Stimulated activated CD8-positive, alpha-beta memory T cell treated with anti-CD3 and anti-CD28 coated beads, Interleukin-4, amount 100 ng/mL, for 4 hours (primary cell): ENCODE results near the gene PREX1.

ENCODE experiments used
- DNase-seq, 2 donors: peaks; one replicate each; pipeline ENCODE4 v3.0.0-alpha.2; 2020; ENCODE audit warnings: low read depth in 2 of 2, low spot score in 1 of 2

PREX1 gene

DNA sequence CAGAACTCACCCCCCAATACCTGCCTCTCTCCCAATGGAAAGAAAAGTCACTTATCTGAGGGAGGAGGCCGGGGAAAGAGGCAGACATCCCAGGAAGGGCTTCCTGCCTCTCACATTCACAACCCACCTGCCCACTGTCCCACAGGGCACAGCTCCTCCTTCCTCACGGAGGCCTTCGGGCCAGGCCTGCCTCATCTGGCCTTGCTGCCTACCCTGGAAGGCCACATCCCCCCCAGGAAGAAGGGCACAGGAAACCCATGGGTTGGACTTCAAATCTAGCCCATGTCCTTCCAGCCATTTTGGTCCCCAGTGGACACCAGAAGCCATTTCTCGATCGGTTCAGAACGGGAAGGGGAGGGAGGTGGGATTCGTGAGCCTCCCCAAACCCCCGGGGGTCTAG is 162.0 kb downstream of the PREX1 start:
- DNase-seq: no peak

DNA sequence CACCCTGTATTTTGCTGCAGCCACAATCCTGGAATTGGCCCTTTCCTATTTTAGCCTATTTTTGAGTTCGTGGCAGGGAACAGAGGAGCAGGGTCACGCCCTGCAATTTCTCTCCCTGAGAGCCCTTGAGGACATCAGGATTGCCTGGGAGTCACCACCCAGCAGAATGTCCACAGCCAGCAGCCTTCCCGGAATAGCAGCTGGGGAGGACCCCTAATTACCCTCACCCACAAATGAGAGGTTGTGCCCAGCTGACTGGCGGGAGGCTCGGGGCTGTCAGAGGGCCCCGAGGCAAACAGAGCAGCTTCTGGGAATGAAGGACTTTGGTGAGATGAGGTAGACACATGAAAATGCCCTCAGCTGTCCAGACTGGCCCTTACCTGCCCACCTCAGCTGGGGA is 165.1 kb downstream of the PREX1 start:
- no peak for DNase-seq

DNA sequence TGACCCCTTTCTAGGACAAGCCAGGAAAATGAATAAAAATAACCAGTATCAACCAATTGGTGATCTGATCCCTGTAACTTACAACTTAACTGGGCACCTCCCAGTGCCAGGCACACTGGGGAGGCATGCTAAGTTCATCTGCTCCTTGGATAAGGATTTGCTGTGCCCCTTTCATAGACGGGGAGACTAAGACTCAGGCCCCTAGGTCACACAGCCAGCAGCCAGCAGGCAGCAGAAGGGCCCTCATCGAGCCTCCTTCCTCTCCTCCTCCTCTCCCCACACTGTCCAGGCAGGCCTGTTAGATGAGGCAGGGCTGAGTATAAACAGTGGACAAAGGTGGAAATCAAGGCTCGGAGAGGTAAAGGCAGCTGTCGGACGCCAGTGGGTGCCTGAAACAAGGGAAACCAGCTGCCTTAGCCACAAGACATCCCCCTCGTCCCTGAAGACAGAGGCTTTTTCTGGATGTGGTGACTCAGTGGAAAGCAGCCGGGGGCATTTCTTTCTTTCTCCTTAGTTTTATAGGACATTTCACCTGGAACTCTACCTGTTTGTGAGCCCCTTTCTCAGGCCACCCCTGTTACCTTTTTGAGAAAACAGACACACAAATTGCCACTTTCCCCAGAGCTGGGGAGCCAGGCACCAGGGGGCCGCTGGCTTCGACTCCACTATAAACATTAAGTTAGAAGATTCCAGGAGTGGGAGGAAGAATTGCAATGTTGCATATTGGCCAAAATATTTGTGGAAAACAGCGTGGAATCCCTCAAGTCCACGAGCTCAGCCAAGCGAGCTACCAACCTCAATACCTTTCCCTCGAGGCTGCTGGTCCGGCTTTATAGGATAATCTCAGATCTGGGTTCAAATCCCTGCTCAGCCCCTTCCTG is 166.0 kb downstream of the PREX1 start:
- no peak for DNase-seq

DNA sequence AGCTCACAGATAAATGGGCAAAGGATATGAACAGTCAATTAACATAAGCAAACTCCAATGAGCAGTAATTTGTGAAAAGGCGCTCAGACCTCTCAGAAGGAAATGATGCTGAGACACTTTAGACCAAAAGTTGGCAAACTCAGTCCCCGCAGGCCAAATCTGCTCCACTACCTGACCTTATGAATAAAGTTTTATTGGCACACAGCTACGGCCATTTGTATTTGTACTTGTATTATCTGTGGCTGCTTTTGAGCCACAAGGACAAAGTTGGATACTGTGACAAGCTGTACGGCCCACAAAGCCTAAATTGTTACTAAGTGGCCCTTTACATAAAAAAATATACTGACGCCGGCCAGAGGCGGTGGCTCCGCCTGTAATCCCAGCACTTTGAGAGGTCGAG is 167.0 kb downstream of the PREX1 start:
- DNase-seq: no peak

DNA sequence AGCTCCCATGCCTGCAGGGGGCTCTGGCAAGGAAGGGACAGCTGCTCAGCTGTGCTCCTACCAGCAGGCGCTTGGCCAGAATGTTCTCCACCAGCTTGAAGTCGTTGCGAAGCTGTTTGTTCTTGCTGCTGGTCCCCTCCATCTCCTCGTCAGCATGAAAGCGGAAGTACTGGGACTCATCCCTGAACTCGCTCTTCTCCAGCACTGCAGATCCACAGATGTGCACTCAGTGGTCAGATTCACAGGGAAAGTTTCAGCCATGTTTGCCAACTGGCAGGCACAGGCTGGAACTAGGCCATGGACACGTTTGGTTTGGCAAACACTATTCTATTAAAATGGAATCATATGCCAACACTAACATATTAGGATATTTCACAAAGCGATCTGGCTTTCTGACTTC is 167.9 kb downstream of the PREX1 start:
- DNase-seq: no peak

DNA sequence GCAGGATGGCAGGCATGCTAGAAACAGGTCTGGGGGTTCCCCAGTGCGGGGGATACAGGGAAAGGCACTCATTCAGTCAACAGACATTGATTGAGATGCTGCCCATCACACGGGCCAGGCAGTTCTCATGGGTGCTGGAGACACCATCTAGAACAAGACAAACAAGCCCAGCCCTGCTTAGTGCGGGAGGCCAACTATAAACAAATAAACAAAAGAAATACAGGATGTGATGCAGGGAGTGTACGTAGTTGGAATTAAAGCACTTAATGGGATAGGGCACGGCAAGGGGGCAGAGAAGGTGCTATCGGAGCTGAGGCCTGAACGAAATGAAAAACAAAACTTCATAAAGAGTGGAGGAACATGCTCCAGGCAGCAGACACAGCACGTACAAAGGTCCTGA is 169.3 kb downstream of the PREX1 start:
- DNase-seq: no peak

DNA sequence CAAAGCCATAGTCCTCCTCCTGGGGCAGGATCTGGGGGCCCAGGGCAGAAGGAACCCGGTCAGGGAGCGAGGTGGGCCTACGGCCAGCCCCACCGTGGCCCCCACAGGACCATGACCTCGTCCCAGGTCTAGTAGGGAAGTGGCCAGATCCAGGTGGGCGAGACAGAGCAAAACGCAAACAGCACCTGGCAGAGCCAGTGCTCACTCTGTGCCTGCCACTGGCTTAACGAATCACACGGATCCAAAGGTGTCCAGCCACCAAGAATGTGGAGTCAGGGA is 169.7 kb downstream of the PREX1 start:
- no peak for DNase-seq

DNA sequence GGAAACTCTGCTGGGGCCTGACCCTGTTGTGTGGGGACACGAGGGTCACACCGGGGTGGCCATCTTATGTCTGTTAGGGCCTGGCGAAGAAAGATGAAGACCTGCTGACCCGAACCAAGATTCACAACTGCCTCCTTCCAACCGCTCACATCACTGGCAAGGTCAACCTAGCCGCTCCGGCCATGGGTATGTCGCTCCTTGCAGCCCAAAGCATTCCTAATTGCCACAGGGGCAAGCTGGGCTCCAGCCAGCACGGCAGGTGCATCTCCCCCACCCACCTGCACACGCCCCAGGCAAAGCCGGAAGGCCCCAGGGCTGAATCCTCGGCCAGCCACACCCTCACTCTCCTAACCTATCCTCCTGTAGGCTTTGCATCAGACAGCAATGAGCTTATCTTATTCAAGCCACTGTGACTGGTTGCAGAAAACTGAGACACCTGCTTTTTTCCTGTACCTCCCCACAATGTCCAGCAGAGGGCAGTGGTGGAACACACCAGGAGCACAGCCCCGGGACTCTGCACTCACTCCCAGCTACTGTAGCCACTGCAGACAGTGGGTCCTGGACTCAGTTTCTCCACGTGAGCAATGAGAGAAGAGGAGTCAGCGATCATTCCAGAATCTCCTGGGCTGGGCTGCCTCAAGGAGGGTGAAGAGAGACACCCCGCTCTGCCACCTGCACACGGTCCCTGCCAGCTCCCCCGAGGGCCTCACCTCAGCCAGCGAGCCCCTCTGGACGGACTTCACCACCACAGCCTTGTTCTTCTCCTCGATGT is 170.2 kb downstream of the PREX1 start:
- DNase-seq: peak; percentile 43 to 47

DNA sequence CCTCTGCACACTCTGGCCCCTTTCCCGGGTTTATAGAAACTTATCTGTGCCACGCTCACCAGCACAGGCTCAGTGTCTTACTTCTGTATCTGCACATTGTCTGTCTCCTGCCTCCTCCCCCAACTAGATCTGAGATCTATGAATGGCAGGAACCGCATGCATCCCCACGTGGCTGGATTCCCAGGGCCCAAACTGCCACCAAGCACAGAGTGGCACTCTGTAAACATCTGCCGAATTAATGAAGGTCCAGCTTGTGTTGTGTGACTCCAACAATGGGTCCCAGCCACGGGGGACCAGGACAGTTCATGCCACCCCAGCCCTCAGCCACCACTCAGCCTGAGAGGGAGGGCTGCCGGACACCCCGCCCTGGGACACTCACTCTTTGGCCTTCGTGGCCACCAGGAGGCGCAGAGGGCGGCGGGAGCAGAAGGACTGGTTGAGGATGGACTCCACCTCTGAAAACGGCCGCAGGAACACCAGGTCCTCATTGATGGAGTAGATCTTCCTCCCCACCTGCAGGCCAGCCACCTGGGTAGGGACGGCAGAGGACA is 171.1 kb downstream of the PREX1 start:
- DNase-seq: no peak

DNA sequence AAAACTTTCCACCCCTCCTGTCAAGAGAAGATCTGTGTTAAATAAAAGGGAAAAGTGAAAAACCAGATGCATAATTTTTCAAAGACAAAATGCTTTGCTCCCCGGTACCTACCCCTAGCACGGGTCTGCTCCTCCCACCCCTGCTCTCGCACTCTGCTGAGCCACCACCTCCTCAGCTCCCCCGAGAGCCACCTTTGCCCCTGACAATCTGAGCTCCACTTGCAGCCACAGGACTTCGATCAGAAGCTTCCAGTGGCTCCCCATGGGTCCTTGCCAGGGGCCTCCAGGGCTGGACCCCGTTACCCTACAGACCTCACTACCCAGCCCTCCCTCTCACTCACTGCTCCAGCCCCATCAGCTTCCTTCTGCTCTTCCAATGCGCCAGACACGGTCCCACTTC is 171.7 kb downstream of the PREX1 start:
- no peak for DNase-seq

DNA sequence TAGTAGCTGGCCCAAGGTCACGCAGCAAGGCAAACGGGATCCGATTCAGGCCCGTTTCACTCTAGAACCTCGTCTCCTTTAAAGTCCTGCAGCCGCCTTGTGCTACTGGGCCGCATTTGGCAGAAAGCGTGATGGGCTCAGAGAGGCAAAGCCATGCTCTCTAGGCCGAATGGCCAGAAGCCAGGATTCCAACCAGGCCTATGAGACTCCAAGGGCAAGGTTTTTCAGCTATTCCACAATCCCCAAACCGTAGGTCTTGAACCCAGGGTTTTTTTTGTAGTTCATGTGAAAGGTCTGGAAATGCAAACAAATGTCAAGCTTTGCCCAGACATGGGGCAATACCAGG is 174.1 kb downstream of the PREX1 start:
- DNase-seq: no peak

DNA sequence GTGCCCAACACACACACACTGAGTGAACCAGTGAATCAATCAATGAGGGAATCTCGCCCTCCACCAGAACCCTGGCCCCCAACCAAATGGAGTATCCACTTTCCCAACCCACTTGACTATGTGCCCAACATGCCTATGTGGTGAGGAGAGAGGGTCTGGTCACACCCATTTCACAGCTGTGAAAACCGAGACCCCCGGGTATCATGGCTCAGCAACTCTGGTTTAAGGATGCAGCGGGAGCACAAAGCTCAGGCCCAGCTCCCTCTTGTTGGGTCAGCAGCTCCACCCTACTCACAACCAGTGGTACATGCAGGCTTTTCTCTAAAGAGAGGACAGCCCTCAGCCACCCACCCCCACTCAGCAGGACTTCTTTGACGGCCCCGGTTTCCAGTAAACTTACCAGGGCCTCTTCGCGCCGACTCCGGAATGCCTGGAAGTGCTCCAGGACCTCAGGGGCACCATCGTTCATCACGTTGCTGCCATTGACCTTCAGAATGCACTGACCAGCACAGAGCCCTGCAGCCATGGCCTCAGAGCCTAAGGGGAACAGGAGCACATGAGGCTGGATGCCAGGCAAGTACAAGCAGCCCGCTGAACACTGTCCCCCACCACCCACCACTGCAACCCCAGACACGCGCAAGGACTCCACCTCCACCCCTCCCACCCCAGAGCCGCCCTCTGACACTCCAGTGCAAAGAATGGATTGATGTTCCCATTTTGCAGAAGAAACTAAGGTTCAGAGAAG is 174.7 kb downstream of the PREX1 start:
- DNase-seq: no peak

DNA sequence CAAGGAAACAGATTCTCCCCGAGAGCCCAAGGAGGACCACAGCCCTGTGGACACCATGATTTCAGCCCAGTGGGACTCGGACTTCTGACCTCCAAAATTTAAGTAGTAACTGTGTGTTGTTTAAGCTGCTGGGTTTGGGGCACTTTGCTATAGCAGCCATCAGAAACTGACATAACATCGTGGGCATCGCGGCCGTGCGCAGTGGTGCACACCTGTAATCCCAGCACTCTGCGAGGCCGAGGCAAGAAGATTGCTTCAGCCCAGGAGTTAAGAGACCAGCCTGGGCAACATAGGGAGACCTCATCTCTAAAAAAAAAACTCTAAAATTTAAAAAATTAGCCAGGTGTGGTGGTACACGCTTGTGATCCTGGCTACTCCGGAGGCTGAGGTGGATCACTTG is 175.8 kb downstream of the PREX1 start:
- DNase-seq: no peak

DNA sequence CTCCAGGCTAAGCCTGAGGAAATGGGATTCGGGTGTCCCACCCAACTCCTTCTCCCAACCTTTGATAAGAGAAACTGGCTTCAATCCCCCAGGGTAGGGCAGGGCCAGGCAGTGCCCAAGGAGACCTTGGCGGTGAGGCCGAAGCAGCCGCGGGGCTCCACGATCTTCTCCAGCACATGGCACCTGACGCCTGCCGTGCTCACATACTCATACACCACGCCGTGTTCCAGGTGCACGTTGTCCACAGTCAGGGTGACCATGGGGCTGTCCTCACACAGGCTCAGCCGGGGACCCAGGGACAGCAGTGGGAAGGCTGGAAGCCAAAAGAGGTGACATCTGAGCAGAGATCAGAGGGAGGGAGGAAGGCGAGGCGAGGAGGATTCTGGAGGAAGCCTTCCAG is 176.5 kb downstream of the PREX1 start:
- DNase-seq: no peak

DNA sequence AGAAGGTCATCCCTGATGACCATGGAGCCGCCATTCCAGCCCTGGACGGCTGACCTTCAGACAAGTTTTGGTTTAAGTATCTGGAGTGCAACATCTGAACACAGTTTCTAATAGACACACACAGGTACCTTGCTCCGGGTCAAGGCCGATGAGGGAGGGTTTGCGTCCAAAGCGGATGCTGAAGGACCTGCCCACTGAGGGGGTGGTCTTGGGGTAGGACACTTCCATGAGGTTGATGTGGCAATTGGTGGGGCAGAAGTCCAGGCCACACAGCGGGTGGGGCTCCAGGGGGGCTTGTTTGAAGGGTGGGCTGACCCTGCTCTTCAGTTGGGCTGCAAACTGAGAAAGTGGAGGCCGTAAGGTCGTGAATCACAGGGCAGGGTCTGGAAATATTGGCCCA is 177.9 kb downstream of the PREX1 start:
- DNase-seq: no peak

DNA sequence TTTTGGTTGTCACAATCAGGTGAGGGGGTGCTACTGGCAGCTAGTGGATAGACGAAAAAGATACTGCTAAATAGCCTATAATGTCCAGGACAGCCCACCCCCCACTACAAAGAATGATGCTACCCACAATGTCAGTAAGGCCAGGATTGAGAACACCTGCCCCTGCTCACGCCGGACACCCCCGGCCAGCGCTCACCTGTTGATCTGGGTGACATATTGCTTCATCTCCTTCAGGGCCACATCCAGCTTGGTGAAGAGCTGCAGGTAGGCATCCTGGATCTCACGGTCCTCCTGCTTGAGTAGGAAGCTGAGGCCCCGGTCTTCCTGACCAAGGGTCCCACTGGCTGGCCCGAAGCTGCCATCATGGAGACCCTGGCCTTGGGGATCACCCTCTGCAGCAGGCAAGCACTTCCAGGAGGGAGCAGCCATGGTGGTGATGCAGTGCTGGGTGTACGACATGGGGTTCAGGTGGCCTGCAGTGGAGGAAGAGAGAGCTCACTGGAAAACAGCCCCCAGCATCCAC is 178.6 kb downstream of the PREX1 start:
- no peak for DNase-seq

DNA sequence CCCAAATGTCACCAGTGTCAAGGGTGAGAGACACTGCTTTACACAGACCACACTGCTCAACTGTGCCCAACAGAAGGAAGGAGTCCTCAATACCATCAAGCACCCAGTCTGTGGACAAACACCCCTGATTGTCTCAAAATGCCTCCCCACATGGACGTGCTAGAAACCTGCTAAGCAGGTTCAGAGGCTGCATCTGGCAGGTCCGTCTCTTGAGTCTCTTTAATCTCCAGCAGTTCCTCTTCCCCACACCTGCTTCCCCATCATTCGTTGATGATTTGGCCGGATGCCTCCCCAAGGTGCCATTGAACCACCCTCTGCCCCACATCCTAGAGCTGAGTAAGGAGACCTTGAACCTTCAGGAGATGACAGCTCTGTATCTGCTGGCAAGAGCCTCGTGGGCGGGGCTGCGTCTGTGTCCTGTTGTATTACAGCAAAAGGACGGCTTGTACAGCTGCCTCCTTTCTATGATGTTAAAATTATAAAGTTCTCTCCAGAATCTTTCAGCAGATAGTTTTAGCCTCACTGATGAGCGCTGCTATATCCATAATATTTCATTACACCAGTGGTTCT is 179.2 kb downstream of the PREX1 start:
- no peak for DNase-seq

DNA sequence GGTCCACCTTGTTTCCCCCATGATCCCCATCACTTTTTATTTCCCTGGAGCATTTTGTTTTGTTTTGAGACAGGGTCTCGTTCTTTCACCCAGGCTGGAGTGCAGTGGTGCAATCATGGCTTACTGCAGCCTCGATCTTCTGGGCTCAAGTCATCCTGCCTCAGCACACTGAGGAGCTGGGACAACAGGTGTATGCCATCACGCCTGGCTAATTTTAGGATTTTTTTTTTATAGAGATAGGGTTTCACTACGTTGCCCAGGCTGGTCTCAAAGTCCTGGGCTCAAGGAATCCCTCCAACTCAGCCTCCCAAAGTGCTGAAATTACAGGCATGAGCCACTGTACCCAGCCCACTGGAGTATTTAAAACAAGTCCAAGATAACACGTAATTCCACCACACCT is 179.9 kb downstream of the PREX1 start:
- DNase-seq: no peak

DNA sequence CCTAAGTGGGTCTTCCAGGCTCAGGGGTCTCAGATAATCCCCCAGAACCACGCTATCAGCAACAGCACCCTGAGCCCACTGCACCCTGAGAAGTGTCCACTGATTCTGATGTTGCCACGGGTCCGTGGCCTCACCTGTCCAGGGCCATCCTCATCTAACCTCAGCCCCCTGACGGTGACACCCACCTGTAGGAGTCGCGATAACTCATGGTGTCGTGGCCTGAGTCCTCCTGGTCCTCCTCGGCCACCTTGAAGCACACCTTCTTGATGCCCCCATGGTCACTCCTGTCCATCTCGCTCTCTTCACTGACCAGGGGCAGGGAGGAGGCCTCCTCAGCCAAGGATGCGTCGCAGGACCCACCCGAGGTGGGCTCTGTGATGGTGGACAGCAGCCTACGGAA is 182.1 kb downstream of the PREX1 start:
- DNase-seq: no peak

DNA sequence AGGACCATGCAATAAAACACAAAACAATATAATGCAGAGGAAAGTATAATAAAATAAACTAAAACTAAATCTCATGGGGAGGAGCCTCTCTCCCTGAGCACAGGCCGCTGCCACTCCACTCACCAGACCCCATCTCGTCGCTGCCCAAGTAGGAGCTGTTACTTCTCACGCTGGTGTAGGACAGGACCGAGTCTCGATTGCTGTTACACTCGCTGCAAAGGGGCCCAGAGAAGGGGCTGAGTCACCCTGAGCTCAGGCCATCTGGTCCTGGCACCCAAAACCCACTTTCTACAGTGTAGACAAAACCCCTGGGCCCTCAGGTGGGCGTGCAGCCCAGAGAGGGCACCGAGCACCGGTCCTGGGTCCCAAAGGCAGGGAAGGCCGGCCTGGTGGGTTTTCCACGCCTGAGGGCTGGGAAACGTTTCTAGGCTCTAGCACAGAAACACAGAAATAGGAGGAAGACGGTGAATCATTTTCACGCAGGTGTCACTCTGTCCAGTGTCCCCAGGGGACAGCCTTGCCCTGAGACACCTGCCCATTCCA is 183.4 kb downstream of the PREX1 start:
- no peak for DNase-seq
